ENCODE data around the gene G6PC3.
A peak's percentile ranks its signal among the peaks of the same experiment; 100 is the strongest.
"Not testable (repeated sequence)": the region's sequence is repeated elsewhere in the genome, so short reads cannot be mapped to it uniquely, and the experiment has no call there.

The G6PC3 gene

DNA sequence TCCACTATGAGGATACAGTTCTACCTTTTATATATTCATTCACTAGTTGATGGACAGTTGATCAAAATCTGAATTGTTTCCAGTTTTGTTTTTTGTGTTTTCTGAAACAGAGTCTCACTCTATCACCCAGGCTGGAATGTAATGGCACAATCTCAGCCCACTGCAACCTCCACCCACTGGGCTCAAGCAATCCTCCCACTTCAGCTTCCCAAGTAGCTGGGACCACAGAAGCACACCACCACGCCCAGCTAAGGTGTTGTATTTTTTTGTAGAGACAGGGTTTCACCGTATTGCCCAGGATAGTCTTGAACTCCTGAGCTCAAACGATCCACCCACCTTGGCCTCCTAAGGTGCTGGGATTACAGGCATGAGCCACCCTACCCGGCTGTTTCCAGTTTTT lies 25.0 kb upstream of the G6PC3 start:
- peaks cover 18% of the 10 kb centered on the region for H3K4me1 Mint-ChIP-seq
- H3K27ac Mint-ChIP-seq, result no peak overlapping the region
- no peak overlapping the region for H3K4me3 Mint-ChIP-seq
- no peaks in the 10 kb centered on the region for H3K27me3 Mint-ChIP-seq
- H3K9me3 Mint-ChIP-seq, result no peaks in the 10 kb centered on the region
- ATAC-seq (no peak), DNase-seq (no peak)

GRCh38 chr17:44046893-44047292 lies 23.6 kb upstream of the G6PC3 start:
- H3K27me3 Mint-ChIP-seq, H3K4me3 Mint-ChIP-seq, H3K9me3 Mint-ChIP-seq, DNase-seq, ATAC-seq, H3K4me1 Mint-ChIP-seq: not testable (repeated sequence)
- peak overlapping the region in 1 of 2 donors; percentile 78 for H3K27ac Mint-ChIP-seq

GRCh38 chr17:44049294-44050060 lies 21.1 kb upstream of the G6PC3 start:
- H3K9me3 Mint-ChIP-seq, result no peaks in the 10 kb centered on the region
- H3K4me3 Mint-ChIP-seq, result no peak overlapping the region

GRCh38 chr17:44053125-44053872 lies 17.2 kb upstream of the G6PC3 start:
- no peaks in the 10 kb centered on the region for H3K27me3 Mint-ChIP-seq
- no peak for DNase-seq
- no peak for ATAC-seq
- peak overlapping the region; percentile 46 to 49 for H3K27ac Mint-ChIP-seq
- no peaks in the 10 kb centered on the region for H3K9me3 Mint-ChIP-seq
- peaks cover 13% of the 10 kb centered on the region for H3K4me1 Mint-ChIP-seq
- no peak overlapping the region for H3K4me3 Mint-ChIP-seq

More at GRCh38 chr17:44049294-44050060, 21.1 kb upstream of the G6PC3 start:
- DNase-seq (no peak), ATAC-seq (no peak)
- H3K27ac Mint-ChIP-seq, result no peak overlapping the region
- H3K27me3 Mint-ChIP-seq, result no peaks in the 10 kb centered on the region
- peaks cover 10% of the 10 kb centered on the region for H3K4me1 Mint-ChIP-seq

DNA sequence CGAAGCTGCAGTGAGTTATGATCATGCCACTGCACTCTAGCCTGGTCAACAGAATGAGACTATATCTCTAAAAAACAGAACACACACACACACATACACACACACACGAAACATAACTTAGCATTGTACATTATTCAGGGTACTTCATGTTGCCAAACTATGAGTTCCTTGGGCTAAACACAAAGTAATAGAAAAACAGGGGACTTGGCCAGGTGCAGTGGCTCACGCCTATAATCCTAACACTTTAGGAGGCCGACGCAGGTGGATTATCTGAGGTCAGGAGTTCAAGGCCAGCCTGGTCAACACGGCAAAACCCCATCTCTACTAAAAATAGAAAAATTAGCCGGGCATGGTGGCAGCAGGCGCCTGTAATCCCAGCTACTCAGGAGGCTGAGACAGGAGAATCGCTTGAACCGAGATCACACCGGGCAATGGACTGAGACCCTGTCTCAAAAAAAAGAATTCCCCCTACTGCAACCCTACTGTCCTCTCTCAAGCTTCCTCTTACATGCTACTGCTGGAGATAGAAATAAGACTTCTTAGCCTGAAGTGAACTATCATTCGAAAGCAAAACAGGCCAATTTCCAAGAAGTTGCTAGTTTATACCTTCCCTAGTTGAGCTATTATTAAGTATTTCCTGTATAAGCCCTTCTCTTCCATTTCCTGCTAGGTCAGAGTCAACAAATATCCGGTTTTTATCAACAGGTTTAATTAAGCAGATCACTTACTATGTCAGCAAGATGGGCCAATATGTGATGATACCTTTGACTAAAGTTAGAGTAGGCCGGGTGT lies 11.2 kb upstream of the G6PC3 start:
- Mint-ChIP-seq H3K9me3 (no peaks in the 10 kb centered on the region), H3K4me1 (peaks cover 45% of the 10 kb centered on the region), H3K4me3 (no peak overlapping the region), H3K27me3 (no peaks in the 10 kb centered on the region), H3K27ac (no peak overlapping the region)
- ATAC-seq (no peak), DNase-seq (no peak)

DNA sequence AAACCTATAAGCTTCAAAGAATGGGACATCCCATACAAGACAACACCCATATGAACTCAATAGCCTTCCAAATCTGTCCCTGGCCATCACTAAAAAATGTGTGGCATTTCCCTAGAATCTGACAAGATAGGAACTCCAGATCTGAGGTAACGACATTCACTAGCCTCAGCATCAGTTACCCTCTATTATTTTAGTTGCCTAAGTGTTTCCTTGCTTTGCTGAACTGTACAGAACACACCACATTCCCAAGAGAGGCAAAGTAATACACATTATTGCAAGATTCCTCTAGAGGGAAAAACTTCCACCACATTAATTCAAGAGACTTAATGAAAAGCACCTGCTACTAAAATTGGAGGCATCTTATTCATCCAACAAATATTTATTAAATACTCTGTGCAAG lies 9.1 kb upstream of the G6PC3 start:
- Mint-ChIP-seq H3K4me3 (no peak overlapping the region), H3K27ac (peak overlapping the region in 1 of 2 donors; percentile 24), H3K4me1 (peaks cover 53% of the 10 kb centered on the region), H3K9me3 (no peaks in the 10 kb centered on the region), H3K27me3 (no peaks in the 10 kb centered on the region)
- DNase-seq (no peak), ATAC-seq (no peak)

DNA sequence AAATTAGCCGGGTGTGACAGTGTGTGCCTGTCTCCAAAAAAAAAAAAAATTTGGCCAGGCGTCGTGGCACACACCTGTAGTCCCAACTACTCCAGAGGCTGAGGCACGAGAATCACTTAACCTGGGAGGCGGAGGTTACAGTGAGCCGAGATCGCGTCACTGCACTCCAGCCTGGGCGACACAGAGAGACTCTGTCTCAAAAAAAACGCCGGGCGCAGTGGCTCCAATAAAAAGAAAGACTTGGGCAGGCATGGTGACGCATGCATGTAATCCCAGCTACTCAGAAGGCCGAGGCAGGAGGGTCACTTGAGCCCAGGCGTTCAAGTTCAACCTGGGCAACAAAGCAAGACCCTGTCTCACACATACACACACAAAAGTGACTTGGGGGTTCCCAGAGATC lies 7.7 kb upstream of the G6PC3 start:
- H3K9me3 Mint-ChIP-seq, result no peaks in the 10 kb centered on the region
- H3K4me3 Mint-ChIP-seq, result no peak overlapping the region
- H3K4me1 Mint-ChIP-seq, result peaks cover 60% of the 10 kb centered on the region
- DNase-seq (no peak), ATAC-seq (no peak)
- peak overlapping the region in 1 of 2 donors; percentile 76 for H3K27ac Mint-ChIP-seq
- no peaks in the 10 kb centered on the region for H3K27me3 Mint-ChIP-seq

DNA sequence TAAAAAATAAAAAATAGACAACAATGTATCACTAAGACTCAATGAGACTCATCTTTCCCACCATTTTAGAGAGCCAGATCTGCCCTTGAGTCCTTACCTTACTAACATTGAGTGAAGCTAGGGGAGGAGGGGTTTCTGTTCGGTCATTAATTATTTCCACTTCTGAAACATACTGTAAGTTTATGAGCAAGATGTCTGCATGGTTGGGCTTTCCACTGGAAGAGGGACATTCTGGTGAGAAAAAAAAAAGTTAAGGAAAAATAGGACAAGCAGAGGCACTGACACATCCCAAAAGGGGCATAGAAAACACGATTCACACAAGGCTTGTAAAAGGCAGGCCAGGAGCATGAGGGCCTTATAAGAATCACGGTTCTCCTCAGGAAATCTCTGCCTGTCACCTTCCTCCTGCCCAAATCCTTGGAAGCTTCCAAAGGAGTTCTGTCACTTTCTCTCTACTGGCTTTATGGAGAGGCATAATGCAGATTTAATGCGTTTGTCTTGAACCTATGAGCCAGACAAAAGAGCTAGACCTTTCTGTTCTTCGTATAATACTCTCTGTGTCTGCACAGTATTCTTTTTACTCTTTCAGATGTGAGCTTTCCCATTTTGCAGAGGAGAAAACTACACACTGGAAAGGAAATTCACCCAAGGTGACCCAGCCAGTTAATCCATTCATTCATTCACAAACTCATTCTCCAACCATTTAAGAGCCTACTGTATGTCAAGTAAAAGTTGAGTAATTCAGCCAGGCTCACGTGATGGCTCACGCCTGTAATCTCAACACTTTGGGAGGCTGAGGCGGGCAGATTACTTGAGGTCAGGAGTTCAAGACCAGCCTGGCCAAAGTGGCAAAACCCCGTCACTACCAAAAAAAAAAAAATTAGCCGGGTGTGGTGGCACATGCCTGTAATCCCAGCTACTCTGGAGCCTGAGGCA lies 6.6 kb upstream of the G6PC3 start:
- Mint-ChIP-seq H3K27me3 (no peaks in the 10 kb centered on the region), H3K27ac (peak overlapping the region; percentile 6 to 86), H3K4me1 (peaks cover 60% of the 10 kb centered on the region), H3K9me3 (no peaks in the 10 kb centered on the region), H3K4me3 (peak overlapping the region; percentile 10 to 36)
- DNase-seq, result no peak
- ATAC-seq, result no peak

GRCh38 chr17:44065668-44066203 lies 4.8 kb upstream of the G6PC3 start:
- peak overlapping the region; percentile 94 for H3K4me3 Mint-ChIP-seq
- peak overlapping the region; percentile 98 to 99 for H3K27ac Mint-ChIP-seq
- peaks cover 65% of the 10 kb centered on the region for H3K4me1 Mint-ChIP-seq
- H3K27me3 Mint-ChIP-seq, result no peaks in the 10 kb centered on the region
- peak in 1 of 2 donors; percentile 30 for DNase-seq
- no peak for ATAC-seq
- H3K9me3 Mint-ChIP-seq, result no peaks in the 10 kb centered on the region

- Mint-ChIP-seq H3K4me1 (peaks cover 61% of the 10 kb centered on the region), H3K27ac (peak within 1 kb of the TSS; percentile 98 to 99), H3K9me3 (no peaks in the 10 kb centered on the region), H3K27me3 (no peaks in the 10 kb centered on the region), H3K4me3 (peak within 1 kb of the TSS; percentile 94)
- peak; percentile 77 for ATAC-seq
- DNase-seq, result peak; percentile 88 to 89
Measured at GRCh38 chr17:44066204-44066930, 4.2 kb upstream of the G6PC3 start, which contains the start of gene LSM12. TSS of gene LSM12 (minus strand) at chr17:44066671. CDS start at chr17:44066587, 84 bp downstream.

- H3K4me1 Mint-ChIP-seq, result peaks cover 59% of the 10 kb centered on the region
- ATAC-seq (no peak), DNase-seq (no peak)
- no peak overlapping the region for H3K27ac Mint-ChIP-seq
- peak overlapping the region in 1 of 2 donors; percentile 94 for H3K4me3 Mint-ChIP-seq
- no peaks in the 10 kb centered on the region for H3K27me3 Mint-ChIP-seq
- no peaks in the 10 kb centered on the region for H3K9me3 Mint-ChIP-seq
Measured at GRCh38 chr17:44067545-44067940, 3.0 kb upstream of the G6PC3 start.

DNA sequence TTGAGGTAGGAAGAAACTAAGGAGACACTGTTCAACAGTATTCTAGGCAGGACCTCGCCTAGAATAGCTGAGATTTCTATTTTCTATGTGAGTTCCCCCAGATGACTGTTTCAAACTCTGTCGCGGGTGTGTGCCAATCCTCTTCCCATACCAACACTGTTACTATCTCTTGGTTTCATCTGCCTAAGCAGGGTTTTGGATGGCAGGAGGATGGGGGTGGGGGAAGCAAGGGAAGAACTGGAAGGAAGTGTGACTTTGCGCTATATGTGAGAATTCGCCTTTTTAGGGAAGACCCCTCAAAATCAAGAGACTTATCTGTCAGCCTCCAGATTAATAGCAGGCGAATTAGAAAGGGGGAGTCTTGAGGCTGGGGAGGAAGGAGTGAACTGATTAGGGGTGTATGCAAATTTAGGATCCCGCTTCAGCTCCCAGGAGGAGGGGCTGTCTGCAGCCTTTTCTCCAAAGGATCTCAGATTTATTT lies 521 bp upstream of the G6PC3 start:
- ATAC-seq (no peak), DNase-seq (peak in 1 of 2 donors; percentile 17)
- no peaks in the 10 kb centered on the region for H3K27me3 Mint-ChIP-seq
- H3K9me3 Mint-ChIP-seq, result no peaks in the 10 kb centered on the region
- peak overlapping the region; percentile 90 to 97 for H3K4me3 Mint-ChIP-seq
- H3K27ac Mint-ChIP-seq, result peak overlapping the region; percentile 96 to 98
- H3K4me1 Mint-ChIP-seq, result peaks cover 44% of the 10 kb centered on the region

GRCh38 chr17:44071198-44071520 lies 624 bp downstream of the G6PC3 start:
- H3K27ac Mint-ChIP-seq, result peak overlapping the region; percentile 96 to 98
- ATAC-seq (no peak), DNase-seq (no peak)
- H3K4me3 Mint-ChIP-seq, result peak overlapping the region; percentile 90 to 97
- no peaks in the 10 kb centered on the region for H3K9me3 Mint-ChIP-seq
- H3K4me1 Mint-ChIP-seq, result peaks cover 35% of the 10 kb centered on the region
- H3K27me3 Mint-ChIP-seq, result no peaks in the 10 kb centered on the region

DNA sequence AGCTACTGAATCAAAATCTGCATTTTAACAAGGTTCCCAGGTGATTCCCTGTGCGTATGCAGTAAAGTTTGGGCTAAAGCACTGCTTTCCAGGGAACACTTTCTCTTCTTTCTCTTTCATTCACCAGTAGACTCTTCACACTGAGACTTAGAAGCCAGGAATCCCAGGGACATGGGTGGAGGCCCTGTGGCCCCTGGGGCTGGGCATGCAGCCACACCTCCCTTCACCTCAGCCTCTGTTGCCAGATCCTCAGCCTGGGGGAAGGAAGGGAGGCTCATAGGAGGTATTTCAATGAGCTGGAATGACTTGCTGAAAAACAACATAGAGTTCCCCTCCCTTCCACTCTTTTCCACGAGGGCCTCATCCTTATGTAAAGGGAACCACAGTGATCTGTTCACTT lies 1.2 kb downstream of the G6PC3 start:
- H3K9me3 Mint-ChIP-seq, result no peaks in the 10 kb centered on the region
- peaks cover 30% of the 10 kb centered on the region for H3K4me1 Mint-ChIP-seq
- H3K27ac Mint-ChIP-seq, result peak overlapping the region; percentile 17 to 30
- ATAC-seq, result no peak
- H3K4me3 Mint-ChIP-seq, result peak overlapping the region; percentile 90 to 97
- no peaks in the 10 kb centered on the region for H3K27me3 Mint-ChIP-seq
- no peak for DNase-seq
